ENCODE data around the gene BOD1L1. TPM values are rescaled to one million over a fixed set of nuclear protein-coding genes. Genes with fewer than 3 reads are reported as not detected.

The BOD1L1 gene
- total and polyA plus RNA-seq, 2 donors (not counting 1 experiment from before 2014, with no cell fraction given) = 20.2 to 109 TPM

DNA sequence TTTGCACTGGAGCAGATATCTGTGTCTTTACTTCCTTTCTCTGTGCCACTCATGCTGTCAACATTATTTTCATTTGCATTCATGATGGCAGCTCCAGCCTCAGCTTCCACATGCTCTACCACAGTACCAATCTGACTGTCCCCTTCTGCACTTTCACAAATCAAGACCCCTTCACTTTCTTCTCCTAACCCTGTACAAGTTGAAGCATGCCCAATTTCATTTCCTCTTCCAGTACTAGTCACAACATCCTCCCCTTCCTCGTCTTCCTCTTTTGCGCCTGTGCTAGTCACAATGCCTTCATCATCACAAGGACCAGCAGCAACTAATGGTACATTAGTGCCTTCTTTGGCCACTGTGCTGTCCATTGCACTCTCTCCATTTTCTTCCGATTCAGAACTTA lies 26.5 kb downstream of the BOD1L1 start:
- Mint-ChIP-seq H3K4me1 (peaks cover 40% of the 10 kb centered on the region), H3K27me3 (no peaks in the 10 kb centered on the region), H3K27ac (peak overlapping the region; percentile 76), H3K4me3 (peak overlapping the region; percentile 57), H3K9me3 (ENCODE audit: insufficient read depth) (no peaks in the 10 kb centered on the region)
- peak overlapping the region in 1 of 5 experiments; percentile 3 for H3K4me3 ChIP-seq (ENCODE audit: control extremely low read depth in 1 of 5, extremely low read depth in 1 of 5, insufficient read depth in 1 of 5, low read depth in 2 of 5, low read length in 4 of 5)
- peak overlapping the region; percentile 18 for H3K9ac ChIP-seq (ENCODE audit: low read length)
- no peaks in the 10 kb centered on the region for H3K79me2 ChIP-seq (ENCODE audit: control insufficient read depth, insufficient read depth, low read length)
- H3K4me1 ChIP-seq (ENCODE audit: control insufficient read depth in 2 of 2, insufficient read depth in 2 of 2, low read length in 2 of 2) = peaks cover 31 to 33% of the 10 kb centered on the region in 2 donors
- peak; percentile 75 for DNase-seq
- peak; percentile 92 for ATAC-seq (ENCODE audit: low read depth)
- H3K36me3 ChIP-seq (replicated peaks in 1 of 2; ENCODE audit: control extremely low read depth in 1 of 2, control insufficient read depth in 1 of 2, extremely low read depth in 1 of 2, insufficient read depth in 2 of 2, low read length in 1 of 2) = peaks cover 2 to 63% of the 10 kb centered on the region in 2 experiments
- H3K27ac ChIP-seq (ENCODE audit: low read length in 2 of 2) = peak overlapping the region; percentile 50 to 79
- peak overlapping the region; percentile 51 for H3K4me2 ChIP-seq (replicated peaks; ENCODE audit: low read depth, low read length, poor library complexity, severe bottlenecking)
- H3K27me3 ChIP-seq (replicated peaks in 1 of 4; ENCODE audit: control extremely low read depth in 1 of 4, control insufficient read depth in 3 of 4, insufficient read depth in 4 of 4, low read length in 3 of 4) = no peaks in the 10 kb centered on the region
- H3K9me3 ChIP-seq (ENCODE audit: control extremely low read depth in 1 of 3, control insufficient read depth in 2 of 3, insufficient read depth in 1 of 3, low read length in 2 of 3) = peaks cover 0 to 4% (median 0%) of the 10 kb centered on the region in 3 donors
- TF ChIP-seq EZH2 (IDR thresholded peaks at IDR 0.05; ENCODE audit: borderline replicate concordance, insufficient read depth, low read depth, low read length, poor library complexity, severe bottlenecking) (no peak), CTCF (IDR thresholded peaks at IDR 0.05) (no peak)
- intact Hi-C loops (cut with micrococcal nuclease) = loop anchor here (1.0 kb wide), 2 partner anchors 10 to 26 kb away; partner anchors contain the start of gene BOD1L1
- WGBS (ENCODE audit: insufficient coverage) = 33% methylated on average over 3 of the region's 3 CpGs
- no peaks in the 10 kb centered on the region for H4K20me1 ChIP-seq (ENCODE audit: control insufficient read depth, insufficient read depth, low read length, poor library complexity, severe bottlenecking)
- ChIA-PET POLR2A (interaction anchor here (1.4 kb wide), 1 partner anchor 11 kb away, joined by 4 read pairs; no protein-coding TSS in a partner anchor), CTCF (no interaction called here)
- H2AFZ ChIP-seq (ENCODE audit: insufficient read depth, low read depth, low read length, poor library complexity, severe bottlenecking) = no peak overlapping the region

GRCh38 chr4:13599159-13599558 lies 28.4 kb downstream of the BOD1L1 start:
- CTCF ChIA-PET = no interaction called here
- H3K4me1 ChIP-seq (ENCODE audit: control insufficient read depth in 2 of 2, insufficient read depth in 2 of 2, low read length in 2 of 2) = peaks cover 31 to 33% of the 10 kb centered on the region in 2 donors
- intact Hi-C loops (cut with micrococcal nuclease) = no loop called here
- H3K79me2 ChIP-seq (ENCODE audit: control insufficient read depth, insufficient read depth, low read length) = no peaks in the 10 kb centered on the region
- H3K27me3 Mint-ChIP-seq = no peaks in the 10 kb centered on the region
- no peak overlapping the region for H3K4me3 ChIP-seq (ENCODE audit: control extremely low read depth in 1 of 5, extremely low read depth in 1 of 5, insufficient read depth in 1 of 5, low read depth in 2 of 5, low read length in 4 of 5)
- no peak overlapping the region for H3K4me2 ChIP-seq (replicated peaks; ENCODE audit: low read depth, low read length, poor library complexity, severe bottlenecking)
- peaks cover 40% of the 10 kb centered on the region for H3K4me1 Mint-ChIP-seq
- 90% methylated on average over 5 of the region's 5 CpGs for WGBS (ENCODE audit: insufficient coverage)
- ATAC-seq (ENCODE audit: low read depth) = no peak
- H3K36me3 ChIP-seq (replicated peaks in 1 of 2; ENCODE audit: control extremely low read depth in 1 of 2, control insufficient read depth in 1 of 2, extremely low read depth in 1 of 2, insufficient read depth in 2 of 2, low read length in 1 of 2) = peaks cover 0 to 58% of the 10 kb centered on the region in 2 experiments
- no peaks in the 10 kb centered on the region for H3K9me3 Mint-ChIP-seq (ENCODE audit: insufficient read depth)
- H3K27ac Mint-ChIP-seq = no peak overlapping the region
- H3K9ac ChIP-seq (ENCODE audit: low read length) = no peak overlapping the region
- peak overlapping the region in 1 of 2 donors; percentile 79 for H3K27ac ChIP-seq (ENCODE audit: low read length in 2 of 2)
- peaks cover 0 to 4% (median 0%) of the 10 kb centered on the region in 3 donors for H3K9me3 ChIP-seq (ENCODE audit: control extremely low read depth in 1 of 3, control insufficient read depth in 2 of 3, insufficient read depth in 1 of 3, low read length in 2 of 3)
- no peaks in the 10 kb centered on the region for H4K20me1 ChIP-seq (ENCODE audit: control insufficient read depth, insufficient read depth, low read length, poor library complexity, severe bottlenecking)
- TF ChIP-seq EZH2 (IDR thresholded peaks at IDR 0.05; ENCODE audit: borderline replicate concordance, insufficient read depth, low read depth, low read length, poor library complexity, severe bottlenecking) (no peak), CTCF (IDR thresholded peaks at IDR 0.05) (no peak)
- H2AFZ ChIP-seq (ENCODE audit: insufficient read depth, low read depth, low read length, poor library complexity, severe bottlenecking) = no peak overlapping the region
- H3K27me3 ChIP-seq (replicated peaks in 1 of 4; ENCODE audit: control extremely low read depth in 1 of 4, control insufficient read depth in 3 of 4, insufficient read depth in 4 of 4, low read length in 3 of 4) = no peaks in the 10 kb centered on the region
- POLR2A ChIA-PET = no interaction called here
- H3K4me3 Mint-ChIP-seq = no peak overlapping the region
- no peak for DNase-seq

Data from B cell (primary cell).